ENCODE data around the gene PALM2AKAP2. TPM values are rescaled to one million over a fixed set of nuclear protein-coding genes. Genes with fewer than 3 reads are reported as not detected.

The PALM2AKAP2 gene
- polyA plus RNA-seq, 3 donors = 9.9 to 11.3 (median 9.9) TPM

DNA sequence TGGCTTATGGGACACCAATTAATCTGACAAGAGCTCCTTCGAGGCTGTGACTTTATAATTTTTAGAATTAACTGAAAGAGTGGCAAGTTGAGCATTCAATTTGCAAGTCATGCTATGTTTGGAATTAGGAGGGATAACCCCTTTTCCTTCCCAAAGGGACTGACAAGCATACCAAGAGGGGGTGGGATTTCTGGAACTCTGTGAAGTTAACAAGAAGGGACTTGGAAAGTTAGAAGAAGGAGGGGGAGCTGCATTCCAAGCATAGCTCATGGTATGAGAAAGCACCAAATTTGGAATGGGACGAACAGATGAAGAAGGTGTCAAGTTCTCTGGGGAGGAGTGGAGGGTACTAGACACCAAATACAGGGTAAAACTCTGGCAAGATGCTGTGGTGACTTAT is 8.9 kb upstream of the PALM2AKAP2 start:
- DNase-seq (ENCODE audit: low read depth in 3 of 3, low spot score in 2 of 3) = no peak

DNA sequence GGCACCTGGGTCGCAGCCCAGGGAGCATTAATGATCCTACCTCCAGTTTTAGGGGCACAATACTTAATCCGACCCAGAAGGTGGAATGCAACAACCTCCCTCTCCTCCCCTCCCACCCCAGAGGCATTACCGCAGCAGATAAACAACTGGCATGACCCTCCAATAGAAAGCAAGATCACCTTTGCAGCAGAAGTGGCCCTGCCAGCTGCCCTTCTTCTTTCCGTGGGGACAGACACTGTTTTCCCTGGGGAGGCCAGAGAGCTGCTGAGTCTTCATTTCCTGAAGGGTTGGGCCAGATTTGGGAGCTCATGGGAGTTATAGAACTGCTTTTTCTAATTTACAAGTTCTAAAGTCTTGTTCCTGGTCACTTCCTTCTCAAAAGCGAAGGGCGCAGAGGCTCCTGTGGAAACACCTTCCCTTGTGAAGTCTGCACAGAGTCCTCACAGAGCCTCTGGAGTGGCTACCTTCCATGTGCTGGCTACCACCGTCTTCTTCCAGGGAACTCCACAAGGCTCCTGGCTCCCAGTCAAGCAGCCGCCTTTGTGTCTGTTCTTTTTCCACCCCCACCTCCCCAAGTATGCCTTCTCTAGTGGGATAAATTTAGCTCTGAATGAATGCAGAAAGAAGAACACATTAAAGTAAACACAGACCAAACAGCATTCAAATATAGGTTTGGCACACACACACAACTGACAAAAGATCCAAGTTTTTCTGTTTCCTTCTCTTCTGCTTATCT is 8.0 kb upstream of the PALM2AKAP2 start:
- no peak for DNase-seq (ENCODE audit: low read depth in 3 of 3, low spot score in 2 of 3)

DNA sequence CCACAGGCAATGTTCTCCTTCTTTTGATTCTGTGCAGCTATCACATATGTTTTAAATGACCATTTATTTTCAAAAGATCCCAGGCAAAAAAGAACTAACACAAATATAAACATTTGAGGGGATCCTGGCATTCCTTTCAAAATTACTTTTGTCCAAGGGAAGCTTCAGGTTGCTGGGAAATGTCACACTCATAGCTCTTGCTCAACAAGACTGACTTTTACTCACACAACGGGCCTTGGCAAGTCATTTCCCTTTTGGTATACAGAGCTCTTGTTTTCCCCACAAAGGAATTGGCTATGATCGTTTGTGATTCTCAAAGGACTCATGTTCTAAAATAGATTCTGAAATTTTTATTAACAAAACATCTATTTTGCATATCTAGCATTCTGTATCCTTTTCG is 4.5 kb upstream of the PALM2AKAP2 start:
- DNase-seq (ENCODE audit: low read depth in 3 of 3, low spot score in 2 of 3) = no peak

DNA sequence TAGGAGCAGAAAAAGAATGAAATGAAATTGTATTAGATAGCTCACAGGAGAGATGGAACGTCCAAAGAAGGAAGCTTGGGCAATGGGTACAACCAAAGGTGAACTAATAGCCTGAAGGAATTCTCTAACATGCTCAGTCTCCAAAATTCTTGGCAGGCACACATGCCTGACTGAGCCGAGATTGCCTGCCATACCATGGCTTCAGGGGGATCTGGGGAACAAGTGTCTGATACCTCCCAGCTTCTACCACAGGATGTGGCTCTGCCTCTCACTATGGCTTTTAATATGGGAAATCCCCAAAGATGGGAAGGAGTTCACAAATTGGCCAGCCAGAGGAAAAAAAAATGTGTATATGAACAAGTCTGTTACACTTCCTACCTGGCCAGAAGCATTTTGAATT is 3.6 kb upstream of the PALM2AKAP2 start:
- no peak for DNase-seq (ENCODE audit: low read depth in 3 of 3, low spot score in 2 of 3)

DNA sequence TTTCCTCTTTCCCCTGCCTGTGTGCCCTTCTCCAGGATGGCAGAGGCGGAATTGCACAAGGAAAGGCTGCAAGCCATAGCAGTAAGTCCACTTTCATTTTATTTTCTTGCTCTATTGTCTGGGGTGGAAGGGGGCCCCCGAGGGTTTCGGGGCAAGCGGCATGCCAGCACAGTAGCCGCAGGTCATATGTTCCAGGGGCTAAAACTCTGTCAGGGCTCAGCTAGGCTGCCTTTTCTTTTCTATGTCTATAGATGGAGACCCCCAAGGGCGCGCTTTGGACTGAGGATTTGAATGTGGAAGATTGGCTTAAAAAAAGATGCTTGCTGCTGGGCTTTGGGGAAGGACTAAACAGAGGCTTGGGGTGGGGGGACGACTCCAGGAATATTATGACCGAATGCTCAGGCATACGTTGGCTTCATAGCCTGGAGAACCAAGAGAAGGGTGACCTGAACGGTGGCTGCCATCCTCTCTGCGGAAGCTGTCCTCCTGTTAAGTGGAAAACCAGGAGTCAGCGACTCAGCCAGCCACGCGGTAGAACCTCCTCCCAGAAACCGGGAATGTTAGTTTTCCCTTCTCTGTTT is 545 bp downstream of the PALM2AKAP2 start:
- DNase-seq (ENCODE audit: low read depth in 3 of 3, low spot score in 2 of 3) = no peak

DNA sequence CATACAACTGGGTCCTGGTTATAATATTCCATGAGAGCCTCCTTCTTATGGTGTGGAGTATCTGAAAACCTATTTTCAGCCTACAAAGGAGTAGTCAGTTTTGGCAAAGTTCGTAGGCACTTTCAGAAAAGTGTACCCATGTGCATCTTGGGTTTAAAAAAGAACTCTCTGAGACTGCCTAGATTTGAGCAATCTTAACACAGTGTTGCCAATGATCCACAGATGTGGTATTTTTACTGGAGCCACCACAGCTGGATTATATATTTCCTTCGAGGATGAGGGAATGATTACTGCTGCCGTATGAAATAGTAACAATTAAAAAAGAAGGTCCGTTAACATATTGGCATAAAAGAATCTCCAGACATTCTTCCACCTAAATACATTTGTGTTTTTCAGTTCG is 1.1 kb downstream of the PALM2AKAP2 start:
- DNase-seq (ENCODE audit: low read depth in 3 of 3, low spot score in 2 of 3) = no peak

DNA sequence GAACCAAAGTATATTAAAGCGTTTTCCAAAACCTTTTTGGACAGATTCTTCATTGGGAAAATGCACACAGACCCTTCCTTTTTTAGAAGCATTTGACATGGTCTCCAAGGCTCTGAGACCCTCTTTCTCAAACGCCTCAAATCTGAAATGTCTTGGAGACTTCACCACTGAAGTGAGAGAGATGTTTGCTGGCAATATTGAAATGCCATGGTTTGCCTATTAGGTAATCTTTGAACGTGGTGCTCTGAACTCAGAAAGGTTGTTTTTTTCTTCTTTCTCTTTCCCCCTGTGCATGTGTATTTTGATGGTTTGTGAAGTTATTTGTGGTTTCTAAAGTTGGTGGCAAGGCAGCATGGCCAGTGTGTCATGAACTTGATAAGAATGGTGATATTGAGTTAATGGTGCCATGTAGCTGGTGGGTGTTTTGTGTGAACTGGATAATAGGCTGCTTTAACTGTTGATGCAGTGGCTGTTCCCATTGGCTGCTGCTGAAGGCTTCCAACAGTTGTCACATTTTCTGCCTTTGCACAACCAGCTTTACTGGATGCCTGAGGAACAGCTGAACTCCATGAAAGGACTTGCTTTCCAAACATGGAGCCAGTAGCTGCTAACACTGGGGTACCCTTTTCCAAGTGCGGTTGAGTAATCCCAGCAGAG is 1.7 kb downstream of the PALM2AKAP2 start:
- no peak for DNase-seq (ENCODE audit: low read depth in 3 of 3, low spot score in 2 of 3)

DNA sequence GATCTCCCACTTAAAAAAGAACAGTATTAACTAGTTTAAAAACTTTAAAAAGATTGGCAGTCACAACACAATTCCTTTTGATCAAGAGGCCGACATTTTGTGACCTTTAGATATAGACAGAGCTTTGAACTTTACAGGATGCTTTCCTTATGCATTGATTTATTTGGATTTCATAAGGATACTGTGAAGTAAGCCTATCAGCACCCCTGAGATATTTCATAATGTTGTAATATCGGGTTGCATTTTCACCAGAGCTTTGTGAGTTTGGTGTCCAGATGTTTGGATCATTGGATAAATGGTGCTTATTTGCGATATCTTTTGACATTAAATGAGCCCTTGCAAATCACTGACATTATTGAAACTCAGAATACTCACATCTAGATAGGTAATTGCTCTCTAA is 7.7 kb downstream of the PALM2AKAP2 start:
- DNase-seq (ENCODE audit: low read depth in 3 of 3, low spot score in 2 of 3) = no peak

DNA sequence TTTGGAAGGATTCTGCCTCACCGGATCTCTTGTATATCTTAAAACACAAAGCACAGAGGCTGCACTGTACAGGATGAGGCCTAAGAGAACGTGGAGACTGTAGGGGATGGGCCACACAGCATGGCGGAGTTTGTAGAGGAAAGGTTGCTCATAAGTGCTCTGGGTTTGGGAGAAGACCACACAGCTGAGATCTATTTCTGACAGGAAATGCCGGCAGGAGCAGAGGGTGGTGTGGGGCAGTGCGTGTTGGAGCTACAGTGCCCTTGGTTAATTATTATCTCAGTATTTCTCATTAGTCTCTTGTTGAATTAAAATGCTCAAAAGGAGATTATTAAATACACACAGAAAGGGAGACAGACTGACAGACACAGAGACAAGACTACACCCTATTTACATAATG is 9.6 kb downstream of the PALM2AKAP2 start:
- no peak for DNase-seq (ENCODE audit: low read depth in 3 of 3, low spot score in 2 of 3)

DNA sequence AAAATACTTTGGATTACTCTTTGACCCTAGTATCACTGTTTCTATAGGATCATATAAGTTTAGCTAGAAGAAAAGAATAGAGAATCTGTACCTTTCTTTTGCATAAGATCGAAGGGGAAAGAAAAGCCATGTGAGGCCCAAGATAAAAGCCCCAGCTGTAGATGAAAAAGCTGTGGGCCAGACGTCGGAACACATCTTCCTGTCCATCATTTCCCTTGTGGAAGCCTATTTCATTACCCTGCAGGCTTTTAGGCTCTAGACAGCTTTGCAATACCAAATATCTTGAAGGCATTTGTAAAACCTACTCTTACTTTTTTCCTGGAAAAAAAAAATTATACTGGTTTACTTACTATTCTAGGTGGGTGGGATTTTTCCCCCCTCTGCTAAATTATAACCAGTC is 10.0 kb downstream of the PALM2AKAP2 start:
- DNase-seq (ENCODE audit: low read depth in 3 of 3, low spot score in 2 of 3) = no peak

DNA sequence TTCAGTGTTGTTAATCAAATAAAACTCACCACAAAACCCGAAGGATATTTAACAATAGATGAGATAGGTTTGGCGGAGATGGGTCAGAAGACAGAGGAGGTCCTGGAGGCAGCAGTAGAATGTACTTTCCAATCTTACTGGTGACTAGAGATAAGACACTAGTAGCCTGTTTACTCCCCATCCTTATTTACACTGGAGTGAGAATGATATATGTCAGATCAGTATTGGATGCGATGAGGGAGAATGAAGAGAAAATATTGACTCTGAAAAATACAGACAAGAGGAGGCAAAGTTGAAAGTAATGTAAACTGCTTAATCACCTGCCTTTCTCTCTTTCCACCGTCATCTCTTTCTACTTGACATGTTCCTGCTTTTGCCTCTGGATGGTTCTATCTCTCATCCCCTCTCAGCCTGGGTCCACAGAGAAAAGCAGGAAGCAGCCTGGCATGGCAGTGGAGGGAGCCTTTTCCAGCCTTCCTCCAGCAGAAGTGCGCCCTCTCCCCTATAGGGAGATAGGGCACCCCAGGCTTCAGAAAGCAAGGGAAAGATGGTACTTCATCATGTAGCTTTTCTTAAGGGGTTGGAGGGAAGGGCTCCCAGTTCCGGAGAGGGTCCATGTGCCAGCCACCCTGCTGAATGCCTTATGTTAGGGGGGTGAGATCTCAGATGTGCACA is 11.1 kb downstream of the PALM2AKAP2 start:
- no peak for DNase-seq (ENCODE audit: low read depth in 3 of 3, low spot score in 2 of 3)

DNA sequence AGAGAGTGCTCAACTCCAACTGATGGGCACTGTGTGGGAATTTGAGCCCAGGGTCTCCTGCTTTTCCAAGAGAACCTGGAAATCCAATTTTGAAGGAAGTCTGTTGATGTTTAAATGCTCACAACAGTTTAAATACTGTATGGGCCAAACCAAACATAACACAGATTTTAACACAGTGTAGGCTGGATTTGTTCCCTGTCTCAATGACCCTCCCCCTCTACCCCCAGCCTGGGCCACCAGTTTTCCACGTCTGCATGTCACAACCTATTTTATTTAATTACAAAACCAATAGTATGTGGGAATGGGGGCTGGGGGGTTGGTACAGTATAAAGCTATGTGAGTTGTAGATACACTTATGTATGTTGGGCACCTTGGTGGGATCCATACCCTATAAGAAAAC is 11.7 kb downstream of the PALM2AKAP2 start:
- DNase-seq (ENCODE audit: low read depth in 3 of 3, low spot score in 2 of 3) = no peak

DNA sequence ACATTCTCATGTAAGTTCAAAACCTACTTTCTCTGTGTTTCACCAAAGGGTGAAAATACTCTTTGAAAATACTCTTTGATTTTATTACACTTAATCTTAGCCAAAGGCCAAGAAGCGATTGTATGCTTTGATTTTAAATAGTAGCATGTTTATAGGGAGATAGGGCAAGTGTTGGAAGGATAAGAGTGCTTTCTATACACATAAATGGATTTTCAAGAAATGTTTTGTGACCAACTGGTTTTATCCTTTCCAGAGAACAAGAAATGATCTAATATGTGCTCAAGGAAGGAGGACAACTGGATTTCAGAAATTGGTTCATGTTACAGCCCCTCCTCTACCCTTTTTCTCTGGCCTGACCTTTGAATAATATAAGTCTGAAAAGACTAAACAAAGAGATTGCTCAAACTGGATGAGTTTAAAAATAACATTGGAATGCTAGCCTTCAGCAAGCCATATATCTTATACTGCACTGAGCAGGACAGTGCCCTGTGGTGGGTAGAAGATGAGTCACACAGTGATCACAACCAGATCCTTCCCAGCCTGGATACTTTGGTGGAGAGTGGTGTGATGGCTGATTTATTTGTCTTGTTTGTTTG is 13.1 kb downstream of the PALM2AKAP2 start:
- no peak for DNase-seq (ENCODE audit: low read depth in 3 of 3, low spot score in 2 of 3)

DNA sequence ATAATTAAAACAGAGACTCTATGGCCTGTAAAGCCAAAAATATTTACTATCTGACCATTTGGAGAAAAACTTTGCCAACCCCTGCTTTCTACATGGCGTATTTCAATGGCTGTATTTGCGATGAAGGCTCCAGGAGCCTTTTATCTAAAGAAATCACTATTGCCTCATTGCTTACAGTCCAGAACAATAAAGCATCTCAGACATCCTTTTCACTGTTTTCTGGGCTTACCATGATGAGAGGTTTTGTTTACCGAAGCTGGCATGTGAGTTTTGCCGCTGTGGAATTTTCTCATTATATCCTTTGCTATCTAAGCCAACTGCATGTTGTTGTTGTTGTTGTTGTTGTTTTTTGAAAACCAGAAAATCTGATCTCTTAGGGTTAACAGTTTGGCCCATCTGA is 13.9 kb downstream of the PALM2AKAP2 start:
- no peak for DNase-seq (ENCODE audit: low read depth in 3 of 3, low spot score in 2 of 3)

DNA sequence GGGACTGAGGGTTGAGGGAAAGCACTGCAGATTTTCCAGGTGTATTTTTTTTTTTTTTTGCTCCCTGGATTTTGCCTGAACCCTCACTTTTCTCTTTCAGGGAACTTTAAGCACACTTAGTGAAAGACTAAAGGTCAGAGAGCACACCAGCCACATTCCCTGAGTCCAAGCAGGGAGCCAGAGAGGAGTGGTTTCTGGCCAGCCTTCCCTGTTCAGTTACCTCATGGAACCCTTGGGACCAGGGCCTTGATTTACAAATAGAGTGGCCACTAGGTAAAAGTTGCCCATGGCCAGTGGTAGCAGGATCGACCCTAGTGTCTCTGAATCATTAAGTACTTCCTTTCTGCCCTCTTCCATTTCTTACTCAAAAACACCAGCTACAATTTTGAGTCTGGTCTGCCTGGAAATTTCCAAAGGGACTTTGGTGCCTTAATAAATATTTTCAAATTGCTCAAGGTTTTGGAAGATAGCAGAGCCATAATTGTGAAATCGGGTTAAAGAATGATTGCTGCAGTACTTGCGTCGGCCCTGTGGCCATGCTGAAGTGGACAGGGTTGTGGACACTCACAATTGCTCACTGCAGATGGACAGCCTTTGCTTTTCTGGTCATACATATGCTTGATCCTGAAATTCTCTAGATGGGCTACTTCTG is 14.5 kb downstream of the PALM2AKAP2 start:
- DNase-seq (ENCODE audit: low read depth in 3 of 3, low spot score in 2 of 3) = no peak

DNA sequence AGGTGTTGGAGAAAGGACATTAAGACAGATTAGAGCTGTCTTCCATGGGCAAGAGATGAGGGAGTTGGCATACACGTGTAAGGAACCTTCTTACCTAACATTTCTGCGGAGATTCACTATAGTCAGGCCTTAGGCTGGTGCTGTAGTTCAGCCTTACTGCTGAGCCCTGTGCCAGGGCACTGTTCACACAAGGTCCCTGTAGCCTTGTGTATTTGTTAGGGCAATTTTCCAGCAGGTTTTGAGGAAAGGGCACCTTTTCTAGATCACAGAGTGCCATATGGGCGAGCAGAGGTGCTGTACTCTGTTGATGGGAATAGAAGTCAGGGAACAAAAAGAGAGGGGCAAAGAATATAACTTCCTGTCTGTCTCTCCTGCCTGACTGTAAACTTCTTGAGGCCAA is 15.6 kb downstream of the PALM2AKAP2 start:
- DNase-seq (ENCODE audit: low read depth in 3 of 3, low spot score in 2 of 3) = no peak

DNA sequence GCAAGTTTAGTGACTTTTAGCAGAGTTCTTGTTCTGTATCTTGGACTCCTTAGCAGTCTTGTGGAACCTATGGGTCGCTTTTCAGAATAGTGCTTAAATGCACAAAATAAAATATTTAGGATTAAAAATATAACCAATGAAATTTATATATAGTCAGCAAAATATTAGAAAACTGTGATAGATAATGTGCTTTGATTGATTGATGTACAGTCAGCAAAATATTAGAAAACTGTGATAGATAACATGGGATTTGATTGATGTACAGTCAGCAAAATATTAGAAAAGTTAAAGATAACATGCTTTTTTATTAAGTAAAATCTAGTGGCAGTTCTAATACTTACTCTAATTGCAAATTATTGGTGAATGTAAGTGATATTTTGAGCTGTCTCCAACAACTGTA is 16.1 kb downstream of the PALM2AKAP2 start:
- no peak for DNase-seq (ENCODE audit: low read depth in 3 of 3, low spot score in 2 of 3)

DNA sequence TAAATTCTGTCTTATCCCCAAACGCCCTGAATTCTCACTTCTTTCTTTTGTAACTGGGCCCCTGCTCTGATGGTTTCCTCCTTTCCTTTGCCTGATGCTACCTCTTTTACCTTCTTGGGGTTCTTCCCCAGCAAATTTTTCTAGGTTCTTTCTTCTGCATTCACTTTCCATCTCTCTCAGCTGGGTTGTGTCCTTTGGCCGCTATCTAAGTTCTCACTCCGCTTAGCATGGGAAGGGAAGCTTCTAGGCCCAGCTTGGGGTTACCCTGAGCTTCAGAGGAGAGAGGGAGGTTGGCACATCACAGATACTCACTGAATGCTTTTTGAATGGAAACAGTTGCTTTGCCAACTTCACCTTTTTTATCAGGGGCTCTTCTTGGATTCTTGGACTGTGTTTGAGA is 17.0 kb downstream of the PALM2AKAP2 start:
- DNase-seq (ENCODE audit: low read depth in 3 of 3, low spot score in 2 of 3) = no peak

DNA sequence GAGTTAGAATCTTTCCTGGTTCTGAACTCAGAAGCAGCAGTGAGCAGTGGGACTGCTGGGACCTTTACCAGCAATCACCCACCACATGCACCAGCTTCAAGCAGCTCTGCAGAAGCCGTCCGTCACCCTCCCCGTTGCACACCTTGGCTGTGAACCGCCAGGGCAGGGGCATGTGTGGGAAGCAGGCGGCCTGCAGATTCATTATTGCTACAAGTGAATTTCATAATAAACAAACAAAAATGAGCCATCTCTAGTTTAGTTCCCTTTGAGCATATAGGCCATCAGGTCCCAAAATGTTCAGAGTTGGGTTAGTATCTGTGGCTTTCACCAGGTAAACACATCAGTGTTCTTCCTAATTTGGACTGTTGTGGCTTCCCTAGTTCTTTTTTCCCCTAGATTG is 17.5 kb downstream of the PALM2AKAP2 start:
- no peak for DNase-seq (ENCODE audit: low read depth in 3 of 3, low spot score in 2 of 3)

DNA sequence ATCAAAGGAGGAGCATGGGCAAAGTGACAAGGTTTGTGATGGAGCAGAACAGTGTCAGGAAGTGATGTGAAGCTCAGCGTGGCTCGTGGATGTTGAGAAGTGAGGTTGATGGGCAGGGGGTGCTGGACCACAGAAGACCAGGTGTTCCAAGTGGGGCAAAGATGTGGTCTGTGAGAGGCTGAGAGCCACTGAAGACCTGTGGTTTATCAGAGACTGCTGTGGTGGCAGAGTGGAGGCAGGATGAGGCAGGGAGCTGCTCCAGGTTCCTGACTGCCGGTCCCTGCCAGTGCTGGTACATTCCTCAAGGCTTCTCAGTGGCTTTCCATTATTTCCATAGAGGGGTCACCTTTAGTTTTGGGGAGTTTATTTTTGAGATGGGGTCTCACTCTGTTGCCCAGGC is 19.1 kb downstream of the PALM2AKAP2 start:
- DNase-seq (ENCODE audit: low read depth in 3 of 3, low spot score in 2 of 3) = no peak

DNA sequence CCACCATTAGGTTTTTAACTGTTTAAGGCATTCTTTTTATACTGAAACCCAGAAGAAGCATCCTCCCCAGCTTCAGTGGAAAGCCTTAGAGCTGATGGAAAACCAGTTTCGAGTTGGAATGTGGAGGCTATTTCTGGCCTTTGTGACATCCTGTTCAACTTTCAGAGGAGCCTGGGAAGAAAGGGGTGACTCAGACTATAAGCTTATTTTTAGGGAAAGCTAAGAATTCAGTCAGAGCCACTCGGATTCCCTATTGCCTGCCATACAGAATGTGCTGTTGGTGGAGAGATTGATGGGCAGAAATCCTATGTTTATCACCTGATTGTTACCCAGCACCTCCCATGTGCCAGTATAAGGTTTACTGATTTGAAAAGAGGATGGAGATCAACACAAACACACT is 19.8 kb downstream of the PALM2AKAP2 start:
- DNase-seq (ENCODE audit: low read depth in 3 of 3, low spot score in 2 of 3) = no peak
